NCI-H2171 treated with DMSO at 0.1 percent for 48 hours (cell line): ENCODE results near the gene FOXP1.
"Not testable (repeated sequence)": the region's sequence is repeated elsewhere in the genome, so short reads cannot be mapped to it uniquely, and the experiment has no call there.

ENCODE experiments used
- DNase-seq: peaks from one replicate; lab custom pipeline; 2025; lab: John Stamatoyannopoulos, UW

The FOXP1 gene

GRCh38 chr3:71450162-71450561 is 133.4 kb downstream of the FOXP1 start:
- DNase-seq, result no peak

GRCh38 chr3:71447803-71448202 is 135.7 kb downstream of the FOXP1 start:
- no peak for DNase-seq

- no peak for DNase-seq
These were observed 136.3 kb downstream of the FOXP1 start for GRCh38 chr3:71447197-71447596.

GRCh38 chr3:71446734-71447133 is 136.8 kb downstream of the FOXP1 start:
- DNase-seq, result no peak

GRCh38 chr3:71446260-71446659 is 137.3 kb downstream of the FOXP1 start:
- peak; percentile 48 for DNase-seq

GRCh38 chr3:71444861-71445259 is 138.7 kb downstream of the FOXP1 start:
- no peak for DNase-seq

- DNase-seq, result no peak
These were observed 139.3 kb downstream of the FOXP1 start for GRCh38 chr3:71444028-71444860.

GRCh38 chr3:71443332-71443731 is 140.2 kb downstream of the FOXP1 start:
- DNase-seq, result no peak

GRCh38 chr3:71442652-71443042 is 140.9 kb downstream of the FOXP1 start:
- no peak for DNase-seq

GRCh38 chr3:71441925-71442651 is 141.4 kb downstream of the FOXP1 start:
- no peak for DNase-seq

- DNase-seq, result no peak
These were observed 142.2 kb downstream of the FOXP1 start for GRCh38 chr3:71441217-71441924.

- no peak for DNase-seq
These were observed 144.6 kb downstream of the FOXP1 start for GRCh38 chr3:71438904-71439303.

GRCh38 chr3:71438071-71438685 is 145.3 kb downstream of the FOXP1 start:
- no peak for DNase-seq

- no peak for DNase-seq
These were observed 147.2 kb downstream of the FOXP1 start for GRCh38 chr3:71436337-71436736.

- DNase-seq, result not testable (repeated sequence)
These were observed 147.7 kb downstream of the FOXP1 start for GRCh38 chr3:71435836-71436235.

GRCh38 chr3:71433631-71434030 is 149.9 kb downstream of the FOXP1 start:
- DNase-seq, result peak; percentile 55

- DNase-seq, result no peak
These were observed 151.2 kb downstream of the FOXP1 start for GRCh38 chr3:71432044-71432975.

GRCh38 chr3:71430941-71431552 is 152.5 kb downstream of the FOXP1 start:
- no peak for DNase-seq

GRCh38 chr3:71429597-71429988 is 153.9 kb downstream of the FOXP1 start:
- DNase-seq, result no peak

- DNase-seq, result peak; percentile 52
These were observed 154.5 kb downstream of the FOXP1 start for GRCh38 chr3:71428841-71429596.
